RWPE1 (cell line): ENCODE measurements around the gene ANAPC2.
A peak's percentile ranks its signal among the peaks of the same experiment; 100 is the strongest.

ENCODE experiments used
- CTCF ChIA-PET: fragments of 350-600 bp; sonication (Branson Sonifier 250); formaldehyde crosslinking; extraction: SDS; loops from one replicate; lab custom pipeline; 2021; lab: Yijun Ruan, JAX
- POLR2A ChIA-PET: fragments of 400-600 bp; formaldehyde crosslinking; extraction: SDS; loops from one replicate; lab custom pipeline; 2020; ENCODE audit warnings: antibody characterized with exemption; ENCODE audit not compliant: low non-redundant PET; lab: Yijun Ruan, JAX
- DNase-seq: peaks from one replicate; pipeline ENCODE4 v3.0.0; 2012; ENCODE audit warnings: low spot score
- H3K27ac ChIP-seq: fragments of 450-650 bp; 2 replicates; pipeline ENCODE4 v1.5.1; 2017
- TF ChIP-seq, protein P1 (sequence below): fragments of 450-650 bp; conservative IDR thresholded peaks from 2 replicates; pipeline ENCODE4 v1.5.1; 2017; ENCODE audit warnings: low read depth, mild to moderate bottlenecking

ANAPC2 gene

DNA sequence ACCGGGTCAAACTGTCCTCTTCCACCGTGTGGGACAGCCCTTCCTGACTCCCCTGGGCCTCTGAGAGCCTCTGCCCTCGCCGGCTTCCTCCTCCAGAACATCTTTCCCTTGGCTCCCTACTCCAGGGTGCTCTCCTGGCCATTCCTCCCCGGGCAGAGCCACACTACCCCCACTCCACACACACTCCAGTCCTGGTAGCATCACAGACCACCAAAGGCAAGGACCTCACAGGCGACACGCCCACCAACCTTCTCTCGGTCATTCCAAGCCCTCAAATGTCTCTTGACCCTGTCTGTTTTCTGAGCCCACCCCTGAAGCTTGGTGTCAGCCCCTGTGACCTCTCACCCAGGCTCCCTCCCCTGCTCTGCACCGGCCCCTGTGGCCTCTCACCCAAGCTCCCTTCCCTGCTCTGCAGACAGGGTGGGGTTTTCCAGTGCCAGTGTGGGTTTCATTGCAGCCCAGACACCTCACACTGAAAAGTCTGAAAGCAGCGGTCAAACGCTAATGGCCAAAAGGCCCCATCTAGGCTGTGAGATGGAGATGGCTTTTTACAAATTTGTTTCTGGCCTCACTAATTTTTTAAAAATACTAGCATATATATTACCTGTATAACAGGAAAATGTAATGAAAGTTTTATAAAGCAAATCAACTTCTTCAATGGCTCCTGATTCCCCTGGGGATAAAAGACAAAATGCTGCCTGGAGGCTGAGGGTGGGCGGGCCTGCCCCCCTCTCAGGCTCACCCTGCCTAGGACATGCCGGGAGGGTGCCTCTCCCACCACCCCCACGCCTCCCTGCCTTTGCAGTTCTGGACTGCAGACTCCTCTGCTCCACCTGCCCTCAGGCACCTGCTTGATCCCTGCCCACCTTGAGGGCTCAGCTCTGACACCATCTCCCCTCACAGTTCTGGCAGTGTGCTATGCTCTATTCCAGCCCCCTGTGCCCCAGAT, 29.0 kb downstream of the ANAPC2 start:
- DNase-seq: no peak
- H3K27ac ChIP-seq: no peak overlapping the region
- CTCF ChIA-PET: interaction anchor here (0.7 kb wide), 1 partner anchor 67 kb away, joined by 3 read pairs; no protein-coding TSS in a partner anchor
- TF ChIP-seq, protein P1, sequence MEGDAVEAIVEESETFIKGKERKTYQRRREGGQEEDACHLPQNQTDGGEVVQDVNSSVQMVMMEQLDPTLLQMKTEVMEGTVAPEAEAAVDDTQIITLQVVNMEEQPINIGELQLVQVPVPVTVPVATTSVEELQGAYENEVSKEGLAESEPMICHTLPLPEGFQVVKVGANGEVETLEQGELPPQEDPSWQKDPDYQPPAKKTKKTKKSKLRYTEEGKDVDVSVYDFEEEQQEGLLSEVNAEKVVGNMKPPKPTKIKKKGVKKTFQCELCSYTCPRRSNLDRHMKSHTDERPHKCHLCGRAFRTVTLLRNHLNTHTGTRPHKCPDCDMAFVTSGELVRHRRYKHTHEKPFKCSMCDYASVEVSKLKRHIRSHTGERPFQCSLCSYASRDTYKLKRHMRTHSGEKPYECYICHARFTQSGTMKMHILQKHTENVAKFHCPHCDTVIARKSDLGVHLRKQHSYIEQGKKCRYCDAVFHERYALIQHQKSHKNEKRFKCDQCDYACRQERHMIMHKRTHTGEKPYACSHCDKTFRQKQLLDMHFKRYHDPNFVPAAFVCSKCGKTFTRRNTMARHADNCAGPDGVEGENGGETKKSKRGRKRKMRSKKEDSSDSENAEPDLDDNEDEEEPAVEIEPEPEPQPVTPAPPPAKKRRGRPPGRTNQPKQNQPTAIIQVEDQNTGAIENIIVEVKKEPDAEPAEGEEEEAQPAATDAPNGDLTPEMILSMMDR: no peak
- POLR2A ChIA-PET: no interaction called here

DNA sequence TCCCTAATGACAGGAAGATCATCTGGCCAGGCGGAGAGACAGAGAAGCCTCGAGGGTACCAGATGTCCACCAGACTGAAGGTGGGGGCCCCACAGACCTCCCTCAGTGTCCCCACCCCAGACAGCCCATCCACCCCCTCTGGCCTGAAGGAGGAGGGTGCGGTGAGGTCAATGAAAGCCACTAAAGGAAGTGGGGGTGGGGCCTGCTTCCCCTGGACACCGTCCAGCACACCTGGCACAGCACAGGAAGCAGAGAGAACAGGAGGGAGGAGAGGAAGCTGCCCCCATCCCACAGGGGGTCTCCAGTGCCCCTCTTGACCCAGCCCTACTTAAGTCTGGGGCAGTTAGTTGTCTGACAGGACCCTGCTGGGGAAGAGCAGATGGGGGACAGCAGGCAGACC, 29.7 kb downstream of the ANAPC2 start:
- CTCF ChIA-PET: interaction anchor here (1.3 kb wide), 1 partner anchor 78 kb away, joined by 3 read pairs; no protein-coding TSS in a partner anchor
- POLR2A ChIA-PET: no interaction called here
- H3K27ac ChIP-seq: no peak overlapping the region

DNA sequence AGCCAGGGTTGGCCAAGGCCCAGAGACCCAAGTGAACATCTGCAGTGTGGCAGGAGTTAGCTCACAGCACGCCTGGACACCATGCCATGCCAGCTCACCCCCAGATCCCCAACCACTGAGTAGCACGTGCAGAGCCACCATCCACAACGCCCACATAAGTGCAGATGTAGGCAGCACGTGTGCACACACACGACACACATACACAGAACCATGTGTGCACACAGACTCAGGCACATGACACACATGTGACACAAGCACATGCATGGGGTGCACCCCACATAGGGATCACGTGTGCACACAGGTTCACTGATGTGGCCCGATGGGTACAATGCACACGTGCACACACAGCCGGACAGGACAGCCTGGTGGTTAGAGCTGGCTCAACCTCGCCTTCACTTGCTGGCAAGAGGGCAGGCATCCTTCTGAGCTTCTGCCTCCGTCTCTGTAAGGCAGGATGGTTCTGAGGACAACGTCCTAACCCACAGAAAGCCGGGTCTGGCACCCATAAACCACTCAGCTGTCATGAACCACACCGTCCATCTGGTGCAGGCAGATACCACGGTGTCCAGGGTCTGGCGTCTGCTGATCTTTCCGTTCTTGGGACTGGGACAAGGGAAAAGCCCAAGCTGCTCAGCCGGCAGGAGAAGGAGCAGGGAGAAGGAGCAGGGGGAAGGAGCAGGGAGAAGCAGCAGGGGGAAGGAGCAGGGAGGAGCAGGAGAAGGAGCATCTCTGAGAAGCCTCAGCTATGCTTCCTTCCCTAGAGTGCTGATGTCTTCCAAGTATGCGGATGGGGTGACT, 30.5 kb downstream of the ANAPC2 start:
- no peak for DNase-seq
- peak overlapping the region; percentile 17 for H3K27ac ChIP-seq
- TF ChIP-seq, protein P1: no peak
- ChIA-PET POLR2A (no interaction called here), CTCF (interaction anchor here (0.6 to 1.4 kb wide), 4 partner anchors 31 to 129 kb away, joined by 3 to 5 read pairs (median 4); partner anchors contain the start of genes ANAPC2, RNF224 and SSNA1)

More for the DNA sequence above, 29.7 kb downstream of the ANAPC2 start:
- DNase-seq: no peak
- TF ChIP-seq, protein P1: no peak

DNA sequence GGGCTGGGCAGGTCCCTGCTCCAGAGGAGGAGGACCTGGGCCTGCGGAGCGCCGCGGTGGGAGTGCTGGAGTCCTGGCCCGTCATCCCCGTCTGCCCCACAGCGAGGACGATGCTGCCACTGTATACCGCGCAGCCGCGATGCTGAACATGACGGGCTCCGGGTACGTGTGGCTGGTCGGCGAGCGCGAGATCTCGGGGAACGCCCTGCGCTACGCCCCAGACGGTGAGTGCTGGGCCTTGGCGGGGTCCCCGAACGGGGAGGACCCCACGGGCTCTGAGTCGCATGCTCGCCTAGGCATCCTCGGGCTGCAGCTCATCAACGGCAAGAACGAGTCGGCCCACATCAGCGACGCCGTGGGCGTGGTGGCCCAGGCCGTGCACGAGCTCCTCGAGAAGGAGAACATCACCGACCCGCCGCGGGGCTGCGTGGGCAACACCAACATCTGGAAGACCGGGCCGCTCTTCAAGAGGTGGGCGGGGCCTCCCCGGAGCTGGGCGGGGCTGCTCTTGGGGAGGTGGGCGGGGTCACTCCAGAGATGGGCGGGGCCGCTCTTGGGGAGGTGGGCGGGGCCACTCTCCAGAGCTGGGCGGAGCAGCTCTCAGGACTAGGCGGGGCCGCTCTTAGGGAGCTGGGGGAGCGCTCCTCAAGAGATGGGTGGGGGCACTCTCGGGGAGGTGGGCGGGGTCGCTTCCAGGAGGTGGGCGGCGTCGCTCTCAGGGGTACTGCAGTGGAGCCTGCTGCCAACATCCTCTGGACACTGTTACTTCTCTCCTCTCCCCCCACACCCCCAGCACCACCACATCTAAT, 31.6 kb downstream of the ANAPC2 start:
- POLR2A ChIA-PET: interaction anchor here (0.6 kb wide), 1 partner anchor 100 kb away, joined by 6 read pairs; no protein-coding TSS in a partner anchor

DNA sequence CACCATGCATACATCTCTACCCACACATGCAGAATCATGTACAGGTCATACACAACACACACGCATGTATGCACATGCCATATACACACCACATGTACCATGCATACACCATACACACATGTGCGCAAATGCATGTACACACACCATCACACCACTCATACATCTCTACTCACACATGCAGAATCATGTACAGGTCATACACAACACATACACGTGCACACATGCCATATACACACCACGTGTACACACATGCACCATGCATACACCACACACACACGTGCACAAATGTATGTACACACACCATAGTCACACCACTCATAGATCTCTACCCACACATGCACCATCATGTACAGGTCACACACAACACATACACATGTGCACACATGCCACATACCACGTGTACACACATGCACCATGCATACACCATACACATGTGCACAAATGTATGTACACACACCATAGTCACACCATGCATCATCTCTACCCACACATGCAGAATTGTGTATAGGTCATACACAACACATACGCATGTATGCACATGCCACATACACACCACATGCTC, 35.4 kb downstream of the ANAPC2 start:
- no peak for DNase-seq
- TF ChIP-seq, protein P1: no peak
- no peak overlapping the region for H3K27ac ChIP-seq
- POLR2A ChIA-PET: no interaction called here
- CTCF ChIA-PET: no interaction called here

More for the DNA sequence above, 31.6 kb downstream of the ANAPC2 start:
- TF ChIP-seq, protein P1: no peak
- H3K27ac ChIP-seq: peak overlapping the region; percentile 17
- DNase-seq: peak; percentile 84
- CTCF ChIA-PET: interaction anchor here (0.7 to 1.4 kb wide), 3 partner anchors 70 to 1060 kb away, joined by 3 to 4 read pairs (median 4); partner anchors contain the start of gene RNF224
